Measurements from ENCODE around the gene FHOD3.
"Not testable (repeated sequence)": the region's sequence is repeated elsewhere in the genome, so short reads cannot be mapped to it uniquely, and the experiment has no call there.

Gene FHOD3

DNA sequence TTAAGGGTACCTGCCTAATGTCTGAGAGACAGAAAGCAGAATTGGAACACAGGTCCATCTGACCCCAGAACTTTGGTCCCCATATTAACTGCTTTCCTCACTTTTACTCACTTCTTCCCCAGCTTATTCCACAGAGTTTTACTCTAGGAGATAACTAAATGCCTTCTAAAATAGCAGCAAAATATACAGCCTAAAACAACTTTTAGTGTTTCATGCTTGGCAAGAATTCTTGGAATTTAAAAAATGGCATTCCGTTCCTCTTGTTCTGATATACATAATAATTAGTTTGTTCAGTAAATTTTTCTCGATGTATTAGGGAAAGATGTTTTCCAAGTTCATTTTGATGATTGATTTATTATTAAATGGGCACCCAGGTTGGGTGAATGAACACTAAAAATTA is 151.9 kb downstream of the FHOD3 start:
- DNase-seq (ENCODE audit: low read depth in 2 of 2) = no peak

DNA sequence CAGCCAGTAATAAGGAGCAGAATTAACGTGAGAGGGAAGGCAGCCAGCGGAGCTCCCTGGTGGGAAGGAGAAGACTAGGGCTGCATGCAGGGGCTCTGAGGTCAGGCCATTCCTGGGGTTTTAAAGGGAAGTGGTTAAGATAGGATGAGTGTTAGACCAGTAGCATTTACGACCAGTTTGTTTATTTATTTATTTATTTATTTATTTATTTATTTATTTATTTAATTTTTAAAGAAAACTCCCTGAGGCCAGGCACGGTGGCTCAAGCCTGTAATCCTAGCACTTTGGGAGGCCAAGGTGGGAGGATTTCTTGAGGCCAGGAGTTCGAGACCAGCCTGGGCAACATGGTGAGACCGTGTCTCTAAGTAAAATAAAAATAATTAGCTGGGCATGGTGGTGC is 152.8 kb downstream of the FHOD3 start:
- no peak for DNase-seq (ENCODE audit: low read depth in 2 of 2)

DNA sequence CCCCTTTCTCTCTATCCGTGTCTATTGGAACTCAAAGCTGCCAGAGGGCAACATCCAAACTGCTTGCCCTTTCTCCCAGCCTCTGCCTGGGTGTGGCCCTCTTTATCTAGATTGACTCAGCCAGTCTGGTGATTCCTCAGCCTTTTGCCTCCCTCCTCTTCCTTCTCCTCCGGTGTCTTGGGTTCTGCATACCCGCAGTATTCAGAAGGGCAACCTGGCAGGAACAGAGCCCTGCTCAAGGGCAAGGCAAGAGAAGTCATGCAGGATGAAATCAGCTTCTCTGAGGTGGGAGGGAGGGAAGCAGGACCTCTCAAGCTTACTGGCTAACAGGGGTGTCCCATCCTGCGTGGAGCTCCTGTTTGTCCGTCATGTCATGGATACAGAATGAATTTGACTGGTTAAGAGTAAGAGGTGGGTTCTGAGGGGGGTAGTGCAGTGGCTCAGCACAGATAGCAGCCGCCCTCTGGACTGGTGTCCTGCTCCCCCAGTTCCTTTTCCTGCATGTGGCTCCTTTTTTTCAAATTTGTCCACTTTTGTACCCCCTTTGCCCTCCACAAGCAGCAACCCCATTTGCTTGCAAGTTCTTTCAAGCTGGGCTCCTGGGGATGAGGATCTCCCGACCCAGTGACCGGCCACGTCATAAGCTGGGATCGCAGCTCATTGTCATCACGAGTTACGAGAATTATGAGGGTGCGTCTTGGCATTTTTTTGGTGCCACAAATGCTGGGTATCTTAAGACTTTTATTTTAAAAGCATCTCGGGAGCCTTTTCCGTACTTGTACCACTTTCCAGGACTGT is 154.1 kb downstream of the FHOD3 start:
- DNase-seq (ENCODE audit: low read depth in 2 of 2) = no peak

DNA sequence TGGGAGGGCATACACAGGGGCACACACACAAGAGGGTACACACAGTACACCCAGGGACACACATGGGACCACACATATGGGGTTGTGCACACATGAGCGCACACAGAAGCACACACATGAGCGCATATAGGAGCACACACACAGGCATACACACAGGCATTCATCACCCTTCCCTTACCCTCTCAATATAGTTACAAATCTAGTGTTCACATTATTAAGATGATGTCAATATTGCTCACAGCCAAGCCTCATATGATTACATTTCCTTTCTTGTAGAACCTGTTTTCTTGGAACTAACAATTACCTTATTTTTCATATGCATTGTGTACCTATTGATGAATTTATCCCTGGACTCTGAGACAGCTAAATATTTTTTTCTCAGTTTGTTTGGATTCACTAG is 156.7 kb downstream of the FHOD3 start:
- no peak for DNase-seq (ENCODE audit: low read depth in 2 of 2)

DNA sequence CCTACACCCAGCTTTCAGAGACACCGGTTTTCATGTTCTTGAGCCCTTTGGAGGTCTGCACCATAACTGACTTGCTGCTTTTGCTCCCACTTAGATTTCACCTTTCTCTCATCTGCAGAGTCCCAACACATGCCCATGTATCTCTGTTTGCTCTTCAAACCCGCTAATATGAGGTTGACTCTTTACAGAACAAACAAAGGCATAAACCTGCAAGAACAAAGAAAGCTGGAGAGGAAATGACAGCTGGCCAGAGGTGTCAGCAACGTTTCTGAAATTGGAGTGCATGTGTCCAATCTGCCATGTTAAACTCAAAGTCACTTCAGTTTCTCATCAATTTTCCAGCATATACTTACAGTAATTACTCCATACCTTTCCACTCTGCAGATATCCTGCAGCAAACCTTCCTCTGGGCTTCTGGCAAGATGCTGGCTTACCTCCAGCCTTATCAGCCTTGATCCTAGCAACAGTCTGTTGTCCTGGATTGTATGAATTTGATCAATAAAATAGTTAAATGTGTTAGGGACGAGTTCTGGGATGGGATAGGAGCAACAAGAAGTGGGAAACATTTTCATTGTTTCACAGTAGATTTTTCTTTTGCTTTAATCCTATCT is 157.4 kb downstream of the FHOD3 start:
- DNase-seq (ENCODE audit: low read depth in 2 of 2) = no peak

DNA sequence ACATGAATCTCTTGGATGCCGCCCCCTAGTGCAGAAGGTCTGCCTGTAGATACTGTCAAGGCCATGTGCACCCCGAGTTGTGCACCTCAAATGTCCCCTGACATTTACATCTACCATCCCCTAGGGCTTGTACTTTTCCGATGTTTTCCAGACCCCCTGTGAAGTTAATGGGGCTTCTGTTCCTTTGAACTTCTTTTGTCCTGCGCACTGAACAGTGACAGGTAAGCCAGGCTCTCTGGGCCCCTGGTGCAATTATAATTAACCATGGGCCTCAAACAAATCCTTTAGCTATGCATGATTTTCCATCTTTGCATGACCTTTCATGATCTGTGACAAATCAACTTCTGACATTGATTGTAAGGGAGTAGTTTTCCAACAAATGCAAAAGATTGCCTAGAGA is 158.4 kb downstream of the FHOD3 start:
- no peak for DNase-seq (ENCODE audit: low read depth in 2 of 2)

DNA sequence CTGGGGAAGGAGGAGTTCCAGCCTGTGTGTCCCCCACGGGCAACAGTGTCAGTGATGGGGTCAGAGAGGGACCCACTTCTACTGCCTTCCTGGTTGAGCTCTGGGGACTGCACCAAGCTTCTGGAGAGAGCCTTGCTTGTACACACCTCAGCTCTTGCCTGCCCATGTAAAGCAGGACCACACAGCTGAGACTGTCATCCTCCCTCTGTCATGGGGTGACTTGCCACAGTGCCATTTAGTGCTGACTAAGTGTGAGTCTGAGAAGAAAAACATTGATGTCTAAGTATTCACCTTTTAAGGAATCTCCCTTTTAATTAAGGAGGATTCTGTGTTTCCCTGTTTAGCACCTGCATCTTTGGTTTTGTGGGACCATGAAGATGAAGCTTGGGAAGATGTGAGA is 159.1 kb downstream of the FHOD3 start:
- no peak for DNase-seq (ENCODE audit: low read depth in 2 of 2)

DNA sequence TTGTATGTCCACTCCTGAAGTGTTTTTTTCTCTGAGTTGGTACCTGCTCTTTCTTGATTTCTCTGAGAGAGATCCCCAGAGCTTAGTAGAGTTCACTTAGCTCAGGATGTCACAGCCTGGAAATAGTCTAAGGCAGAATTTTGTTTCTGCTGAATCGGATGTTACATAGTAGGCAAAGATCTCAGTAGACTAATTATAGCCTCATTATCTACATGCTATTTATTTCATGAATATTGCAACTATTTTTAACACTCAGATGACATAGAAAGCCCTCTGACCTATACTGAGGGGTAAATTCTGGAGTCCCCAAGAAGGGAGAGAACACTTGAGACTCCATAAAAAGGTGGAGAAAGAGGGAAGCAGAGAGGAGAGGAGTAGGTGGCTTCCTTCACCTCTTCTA is 160.2 kb downstream of the FHOD3 start:
- no peak for DNase-seq (ENCODE audit: low read depth in 2 of 2)

DNA sequence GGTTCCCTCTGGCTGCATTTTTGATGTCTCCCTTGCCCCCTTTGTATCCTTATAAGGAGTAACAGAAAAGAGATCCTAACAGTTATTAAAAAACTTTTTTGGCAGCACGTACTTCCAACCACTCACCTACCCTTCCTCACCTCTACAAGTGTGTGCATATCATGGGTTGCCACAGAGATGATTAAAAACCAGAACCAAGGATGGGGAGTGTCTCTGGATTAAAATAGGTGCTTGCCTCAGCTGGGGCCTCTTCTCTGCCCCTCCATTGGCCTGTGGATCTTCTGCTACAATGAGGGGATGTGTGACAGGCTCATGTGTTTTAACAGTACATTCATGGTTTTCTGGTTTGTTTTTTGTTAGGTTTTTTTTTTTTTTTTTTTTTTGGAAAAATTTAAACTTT is 160.8 kb downstream of the FHOD3 start:
- DNase-seq (ENCODE audit: low read depth in 2 of 2) = no peak

DNA sequence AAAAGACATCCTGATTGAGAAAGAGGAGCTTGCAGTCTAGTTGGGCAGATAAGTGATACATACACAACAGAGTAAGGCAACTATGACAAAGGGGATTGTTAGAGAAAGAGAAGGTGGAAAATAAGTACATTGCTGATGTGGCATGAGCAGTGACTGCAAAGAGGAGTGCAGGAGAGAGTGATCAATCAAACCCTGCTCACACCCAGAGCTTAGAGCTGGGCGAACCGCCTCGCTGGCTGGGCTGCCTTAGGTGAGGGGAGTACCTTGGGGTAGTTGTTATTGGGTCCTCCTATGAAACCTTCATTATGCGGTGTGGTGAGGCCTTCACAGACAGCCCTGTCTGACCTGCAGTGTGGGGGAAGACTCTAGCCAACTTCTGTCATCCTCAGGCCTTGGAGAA is 161.7 kb downstream of the FHOD3 start:
- DNase-seq (ENCODE audit: low read depth in 2 of 2) = no peak

DNA sequence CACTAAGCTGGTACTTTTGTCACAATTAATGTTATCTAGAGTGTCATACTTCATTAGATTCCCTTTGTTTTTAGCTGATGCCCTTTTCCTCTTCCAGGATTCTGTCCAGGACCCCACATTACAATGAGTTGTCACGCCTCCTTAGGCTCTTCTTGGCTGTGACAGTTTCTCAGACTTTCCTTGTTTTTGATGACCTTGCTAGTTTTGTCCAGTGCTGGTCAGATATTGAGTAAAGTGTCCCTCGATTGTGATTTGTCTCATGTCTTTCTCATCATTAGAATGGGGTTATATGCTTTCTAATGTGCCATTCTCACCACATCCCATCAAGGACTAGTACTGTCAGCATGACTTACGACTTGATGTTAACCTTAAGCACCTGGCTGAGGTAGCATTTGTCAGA is 162.3 kb downstream of the FHOD3 start:
- DNase-seq (ENCODE audit: low read depth in 2 of 2) = no peak

DNA sequence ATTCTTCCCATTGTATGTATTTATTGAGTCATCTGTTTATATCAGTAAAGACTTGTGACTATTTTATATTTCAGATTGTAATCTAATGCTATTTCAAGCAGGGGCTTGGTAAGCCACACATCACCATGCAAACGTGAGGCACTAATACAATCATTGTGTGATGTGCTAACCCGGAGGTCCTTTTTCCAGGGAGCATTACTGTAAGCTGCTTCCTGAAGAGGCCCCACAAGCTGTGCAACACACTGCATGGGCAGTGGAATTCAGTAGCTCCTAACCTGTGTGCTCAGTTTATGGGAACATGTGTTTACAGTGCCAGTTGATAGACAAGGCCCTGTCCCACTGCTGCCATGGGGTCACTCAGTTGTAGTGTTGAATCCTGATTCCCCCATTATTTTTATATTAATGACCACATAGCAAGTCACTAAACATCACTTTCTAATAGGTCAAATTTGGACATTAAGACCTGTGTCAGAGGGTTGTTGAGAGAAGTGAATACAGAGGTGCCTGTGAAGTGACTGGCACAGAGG is 162.9 kb downstream of the FHOD3 start:
- no peak for DNase-seq (ENCODE audit: low read depth in 2 of 2)

DNA sequence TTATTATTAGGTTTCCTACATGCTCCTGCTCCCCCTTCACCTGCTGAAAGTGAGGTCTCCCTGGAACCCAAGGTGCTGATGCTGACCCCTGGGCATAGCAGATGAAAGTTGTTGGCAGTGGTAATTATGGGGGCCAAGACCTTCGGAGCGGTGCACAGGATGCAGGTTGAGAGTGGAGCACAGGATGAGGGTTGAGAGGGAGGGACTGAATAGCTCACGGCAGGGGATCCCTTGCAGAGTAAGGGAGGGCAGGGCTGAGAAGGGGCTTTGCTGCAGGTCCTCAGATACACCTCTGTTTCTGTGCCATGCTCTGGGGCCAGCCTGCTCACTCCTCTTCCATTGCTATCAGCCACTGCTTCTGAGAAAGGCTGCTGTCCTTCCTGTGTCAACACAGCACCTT is 163.3 kb downstream of the FHOD3 start:
- no peak for DNase-seq (ENCODE audit: low read depth in 2 of 2)

DNA sequence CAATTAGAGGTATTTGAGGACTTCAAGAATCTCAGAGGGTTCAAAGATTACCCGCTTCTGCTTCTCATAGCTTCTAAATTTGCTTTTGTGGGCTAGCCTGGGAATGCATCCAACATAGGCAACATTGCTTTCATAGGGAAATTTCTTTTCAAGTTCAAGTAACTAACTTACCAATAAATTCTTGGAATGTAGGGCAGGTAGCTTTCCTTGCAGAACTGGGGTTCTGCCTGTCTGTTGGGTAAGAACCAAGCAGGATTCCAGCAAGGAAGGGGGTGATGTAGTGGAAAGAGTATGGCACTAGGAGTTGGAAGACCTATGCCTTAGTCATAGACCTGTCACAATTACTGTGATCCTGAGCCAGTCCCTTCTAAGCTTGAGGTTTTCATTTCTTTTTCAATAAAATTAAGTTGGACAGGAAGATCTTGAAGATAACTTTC is 164.1 kb downstream of the FHOD3 start:
- DNase-seq (ENCODE audit: low read depth in 2 of 2) = no peak

DNA sequence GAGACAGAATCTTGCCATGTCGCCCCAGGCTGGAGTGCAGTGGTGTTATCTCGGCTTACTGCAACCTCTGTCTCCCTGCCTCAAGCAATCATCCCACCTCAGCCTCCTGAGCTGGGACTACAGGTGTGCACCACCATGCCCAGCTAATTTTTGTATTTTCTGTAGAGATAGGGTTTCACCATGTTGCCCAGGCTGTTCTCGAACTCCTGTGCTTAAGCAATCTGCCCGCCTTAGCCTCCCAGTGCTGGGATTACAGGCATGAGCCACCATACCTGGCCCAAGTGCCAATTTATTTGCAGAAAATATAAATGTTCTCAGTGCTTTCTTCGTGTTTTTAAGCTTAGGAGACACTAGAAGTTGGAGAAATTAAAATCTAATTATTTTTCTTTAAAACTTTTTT is 166.0 kb downstream of the FHOD3 start:
- not testable (repeated sequence) for DNase-seq (ENCODE audit: low read depth in 2 of 2)

DNA sequence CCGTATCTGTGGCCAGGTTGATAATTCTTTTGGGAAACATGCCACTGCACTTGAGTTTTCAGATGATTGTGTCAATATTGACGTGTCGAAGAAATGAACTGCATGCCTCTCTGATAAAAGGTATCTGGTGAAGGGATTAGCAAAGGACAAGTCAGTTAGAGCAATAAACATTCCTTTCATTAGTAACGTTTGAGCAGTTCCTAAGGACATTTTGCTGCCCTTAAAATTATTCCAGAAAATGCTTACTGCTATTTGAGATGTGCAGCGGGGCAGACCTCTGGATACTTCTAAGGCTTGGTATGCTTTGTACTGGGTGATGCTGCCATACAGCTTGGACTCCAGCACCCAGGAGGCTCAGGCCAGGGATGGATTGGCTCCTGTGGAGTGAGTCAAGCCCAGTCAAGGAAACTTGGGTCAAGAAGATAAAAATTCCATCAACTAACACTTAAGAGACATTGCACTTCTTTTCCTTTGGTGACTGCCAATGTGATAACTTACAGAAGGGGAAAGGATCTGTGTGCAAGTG is 166.7 kb downstream of the FHOD3 start:
- DNase-seq (ENCODE audit: low read depth in 2 of 2) = no peak

DNA sequence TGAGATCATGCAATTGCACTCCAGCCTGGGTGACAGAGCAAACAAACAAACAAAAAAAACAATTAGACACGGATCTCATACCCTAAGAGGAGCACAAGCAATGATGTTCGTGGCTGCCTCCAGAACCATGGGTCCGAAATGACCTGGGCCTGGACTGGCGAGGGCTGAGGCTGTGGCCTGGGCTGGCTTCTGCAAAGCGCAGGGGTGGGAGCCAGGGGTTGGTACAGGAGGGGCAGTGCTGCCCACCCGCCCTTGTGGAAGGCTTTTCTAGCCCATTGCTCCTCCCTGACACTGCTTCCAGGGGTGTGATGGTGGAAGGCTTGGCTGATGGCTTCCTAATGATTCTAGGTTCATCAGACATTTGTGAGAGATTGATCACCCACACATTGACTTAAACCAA is 167.8 kb downstream of the FHOD3 start:
- no peak for DNase-seq (ENCODE audit: low read depth in 2 of 2)

DNA sequence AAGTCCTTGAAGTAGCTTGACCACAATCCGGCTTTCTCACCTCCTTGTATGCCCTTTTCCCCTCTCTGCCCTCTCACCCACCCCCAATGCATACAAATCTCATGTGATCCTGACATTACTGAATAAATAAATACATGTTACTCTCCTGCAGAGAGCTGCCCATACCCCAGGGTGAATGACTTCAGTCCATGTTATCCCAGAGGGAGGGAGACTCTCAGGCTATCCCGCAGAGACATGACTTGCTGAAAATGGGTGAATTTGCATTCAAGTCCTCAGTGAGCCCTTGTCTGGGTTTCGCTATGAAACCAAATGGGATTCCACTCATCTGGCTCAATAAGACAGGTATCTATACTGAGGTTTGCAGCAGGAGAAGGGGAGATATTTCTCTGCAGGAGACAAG is 168.5 kb downstream of the FHOD3 start:
- DNase-seq (ENCODE audit: low read depth in 2 of 2) = no peak

DNA sequence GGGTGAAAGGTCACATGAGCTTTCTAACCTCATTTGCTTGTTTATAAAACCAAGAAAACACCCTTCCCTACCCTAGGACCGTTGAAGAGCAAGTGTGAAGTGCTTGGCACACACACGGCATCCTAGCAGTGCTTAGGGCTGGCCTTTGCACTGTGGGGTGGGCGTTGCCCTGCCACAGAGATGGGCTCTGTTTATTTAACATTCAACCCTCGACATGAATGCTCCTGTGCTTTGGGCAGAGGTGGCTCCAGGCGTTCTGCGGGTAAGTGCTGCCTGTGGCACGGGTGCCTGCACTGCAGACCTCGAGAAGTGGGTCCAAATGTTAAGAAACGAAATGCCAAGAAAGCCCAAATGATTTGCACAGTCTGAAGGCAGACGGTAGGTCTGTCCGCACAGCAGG is 170.1 kb downstream of the FHOD3 start:
- DNase-seq (ENCODE audit: low read depth in 2 of 2) = no peak

DNA sequence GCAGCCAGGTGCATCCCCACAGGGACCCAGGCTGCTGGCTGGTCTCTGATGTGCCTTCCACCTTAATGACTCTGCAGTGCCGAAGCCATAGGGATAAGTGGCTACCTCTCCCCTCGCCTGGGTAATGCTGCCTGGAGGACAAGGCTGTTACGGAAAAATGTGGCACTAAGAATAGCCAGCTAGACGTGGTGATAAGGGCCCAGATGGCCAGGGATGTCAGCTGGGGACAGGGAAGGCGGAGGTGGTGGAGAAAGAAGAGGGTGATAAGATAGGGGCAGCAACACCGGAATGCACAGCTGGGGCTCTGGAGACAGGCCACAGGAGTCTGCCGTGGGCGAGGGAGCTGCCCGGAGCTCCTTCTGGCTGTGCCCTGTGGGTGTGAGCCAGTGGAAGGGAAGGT is 170.6 kb downstream of the FHOD3 start:
- DNase-seq (ENCODE audit: low read depth in 2 of 2) = no peak

DNA sequence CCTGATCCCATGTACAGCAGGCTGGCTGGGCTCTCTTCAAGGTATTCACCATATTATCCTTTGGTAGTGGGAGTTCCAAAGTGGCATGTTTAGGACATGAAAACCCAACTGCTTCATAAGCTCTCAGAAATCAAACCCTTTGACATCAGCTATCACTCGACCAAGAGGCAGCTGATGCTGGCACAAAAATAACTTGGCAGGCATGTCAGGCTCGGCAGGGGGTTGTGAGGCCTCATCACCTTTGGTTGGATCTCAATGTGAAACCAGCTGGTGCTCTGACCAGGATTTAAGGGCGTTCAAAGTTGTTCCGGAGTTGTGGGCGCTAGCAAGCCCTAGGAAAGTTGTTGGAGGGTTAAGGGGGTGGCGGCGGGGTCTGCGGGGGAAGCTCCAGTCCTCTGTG is 171.9 kb downstream of the FHOD3 start:
- no peak for DNase-seq (ENCODE audit: low read depth in 2 of 2)

DNA sequence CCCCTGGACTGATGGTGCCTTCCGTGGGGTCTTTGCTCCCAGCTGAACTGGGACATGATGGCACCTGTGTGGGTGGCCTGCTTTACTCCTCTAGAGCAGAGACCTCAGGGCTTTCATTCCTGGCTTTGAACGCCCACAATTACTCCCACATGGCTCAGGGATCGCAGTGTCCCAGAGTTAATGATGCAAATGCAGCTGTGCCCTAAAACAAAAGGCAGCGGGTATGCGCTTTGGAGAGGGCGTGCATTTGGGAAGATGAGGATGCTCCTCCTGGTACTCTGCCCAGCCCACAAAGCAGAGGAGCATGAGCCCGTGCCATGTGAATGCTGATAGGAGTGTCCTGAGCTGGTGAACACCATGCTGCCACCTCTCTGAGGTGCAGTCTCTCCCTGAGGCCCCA is 173.4 kb downstream of the FHOD3 start:
- no peak for DNase-seq (ENCODE audit: low read depth in 2 of 2)

DNA sequence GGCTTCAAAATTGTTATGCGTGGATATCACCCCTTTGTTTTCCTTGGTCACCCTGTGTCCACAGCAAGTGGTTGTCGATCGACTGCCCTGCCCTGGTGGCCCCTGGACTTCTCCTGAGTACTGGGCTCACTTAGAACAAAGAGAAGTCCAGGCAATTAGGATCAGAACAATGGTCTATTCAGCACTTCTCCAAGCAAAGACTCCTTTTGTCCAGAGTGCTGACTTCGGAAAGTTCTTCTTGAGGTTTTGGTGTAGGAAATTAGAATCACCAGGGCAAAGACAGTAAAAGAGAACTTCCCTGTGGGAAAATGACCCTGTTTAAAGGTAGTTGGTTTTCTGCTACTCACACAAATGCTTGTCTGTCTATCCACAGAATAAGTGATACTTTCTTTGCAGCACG is 173.9 kb downstream of the FHOD3 start:
- DNase-seq (ENCODE audit: low read depth in 2 of 2) = no peak

All from stimulated activated CD4-positive, alpha-beta T cell treated with anti-CD3 and anti-CD28 coated beads, Interleukin-4, amount 100 ng/mL, for 48 hours (primary cell).